DND-41 (cell line): Measurements from ENCODE around the gene OXTR.

Experiments used
- EZH2 ChIP-seq: IDR thresholded peaks from 3 replicates; pipeline ENCODE4 v1.6.1; 2012; ENCODE audit warnings: borderline replicate concordance, low read depth, mild to moderate bottlenecking, moderate library complexity, low read length, inconsistent platforms; ENCODE audit not compliant: severe bottlenecking
- TF ChIP-seq, protein P1 (sequence below): IDR thresholded peaks from 2 replicates; pipeline ENCODE4 v1.5.1; 2012; ENCODE audit warnings: borderline replicate concordance, low read length, moderate library complexity, mild to moderate bottlenecking; ENCODE audit not compliant: poor library complexity, severe bottlenecking; ENCODE audit errors: extremely low read depth

DNA sequence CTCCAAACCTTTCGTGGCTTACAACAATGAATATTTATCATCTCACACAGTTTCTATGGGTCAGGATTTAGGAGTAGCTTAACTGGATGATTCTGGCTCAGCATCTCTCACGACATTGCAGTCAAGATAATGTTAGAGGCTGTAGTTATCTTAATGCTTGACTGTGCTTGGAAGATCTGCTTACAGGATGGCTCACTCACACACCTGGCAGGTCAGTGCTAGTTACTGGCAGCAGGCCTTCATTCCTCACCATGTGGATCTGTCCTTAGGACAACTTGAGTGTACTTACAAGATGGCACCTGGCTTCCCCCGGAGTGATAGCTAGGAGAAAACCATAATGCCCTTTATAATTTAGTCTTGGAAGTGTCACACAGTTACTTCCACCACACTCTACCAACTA, 32.8 kb upstream of the OXTR start:
- TF ChIP-seq, protein P1, sequence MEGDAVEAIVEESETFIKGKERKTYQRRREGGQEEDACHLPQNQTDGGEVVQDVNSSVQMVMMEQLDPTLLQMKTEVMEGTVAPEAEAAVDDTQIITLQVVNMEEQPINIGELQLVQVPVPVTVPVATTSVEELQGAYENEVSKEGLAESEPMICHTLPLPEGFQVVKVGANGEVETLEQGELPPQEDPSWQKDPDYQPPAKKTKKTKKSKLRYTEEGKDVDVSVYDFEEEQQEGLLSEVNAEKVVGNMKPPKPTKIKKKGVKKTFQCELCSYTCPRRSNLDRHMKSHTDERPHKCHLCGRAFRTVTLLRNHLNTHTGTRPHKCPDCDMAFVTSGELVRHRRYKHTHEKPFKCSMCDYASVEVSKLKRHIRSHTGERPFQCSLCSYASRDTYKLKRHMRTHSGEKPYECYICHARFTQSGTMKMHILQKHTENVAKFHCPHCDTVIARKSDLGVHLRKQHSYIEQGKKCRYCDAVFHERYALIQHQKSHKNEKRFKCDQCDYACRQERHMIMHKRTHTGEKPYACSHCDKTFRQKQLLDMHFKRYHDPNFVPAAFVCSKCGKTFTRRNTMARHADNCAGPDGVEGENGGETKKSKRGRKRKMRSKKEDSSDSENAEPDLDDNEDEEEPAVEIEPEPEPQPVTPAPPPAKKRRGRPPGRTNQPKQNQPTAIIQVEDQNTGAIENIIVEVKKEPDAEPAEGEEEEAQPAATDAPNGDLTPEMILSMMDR = no peak
- TF ChIP-seq EZH2 = no peak
